Measurements from ENCODE around the gene SYDE1. TPM values are rescaled to one million over a fixed set of nuclear protein-coding genes. Genes with fewer than 3 reads are reported as not detected.
A peak's percentile ranks its signal among the peaks of the same experiment; 100 is the strongest.

SYDE1 gene
- total and polyA plus RNA-seq, 4 donors: 0.72 to 4.2 (median 3.7) TPM

GRCh38 chr19:15123900-15124299 lies 16.7 kb downstream of the SYDE1 start:
- WGBS: 12% methylated on average over 5 of the region's 5 CpGs
- H3K27ac ChIP-seq (ENCODE audit: low read depth in 1 of 2, low read length in 2 of 2): peak overlapping the region; percentile 94 to 95
- H3K27me3 ChIP-seq (ENCODE audit: control insufficient read depth in 4 of 4, insufficient read depth in 4 of 4, low read length in 3 of 4): no peaks in the 10 kb centered on the region
- no peak for DNase-seq (ENCODE audit: low spot score)
- peak overlapping the region in 1 of 3 donors; percentile 76 for H3K4me3 ChIP-seq (ENCODE audit: low read depth in 1 of 3, low read length in 3 of 3)
- H3K4me1 ChIP-seq (ENCODE audit: control insufficient read depth in 4 of 4, insufficient read depth in 4 of 4, low read length in 3 of 4): peaks cover 0 to 21% (median 16%) of the 10 kb centered on the region in 4 donors
- H3K9me3 ChIP-seq (ENCODE audit: control insufficient read depth in 4 of 4, low read length in 3 of 4): no peaks in the 10 kb centered on the region
- TF ChIP-seq EGR1 (IDR thresholded peaks at IDR 0.05; ENCODE audit: low read depth in 2 of 2) (no peak), ZBTB33 (IDR thresholded peaks at IDR 0.05) (no peak), TAF1 (conservative IDR thresholded peaks at IDR 0.05) (no peak), GABPA (IDR thresholded peaks at IDR 0.05 in 1 of 2, conservative IDR thresholded peaks at IDR 0.05 in 1 of 2) (no peak), CTCF (IDR thresholded peaks at IDR 0.05; ENCODE audit: low read depth, low read length, missing input control) (no peak), SP1 (IDR thresholded peaks at IDR 0.05) (no peak), HNF4G (IDR thresholded peaks at IDR 0.05) (no peak), REST (IDR thresholded peaks at IDR 0.05) (no peak), ATF3 (IDR thresholded peaks at IDR 0.05) (no peak), NR2F2 (IDR thresholded peaks at IDR 0.05) (no peak), JUND (IDR thresholded peaks at IDR 0.05) (no peak), RXRA (IDR thresholded peaks at IDR 0.05) (no peak), YY1 (IDR thresholded peaks at IDR 0.05) (no peak), HNF4A (conservative IDR thresholded peaks at IDR 0.05) (no peak), FOXA1 (IDR thresholded peaks at IDR 0.05) (no peak), RAD21 (IDR thresholded peaks at IDR 0.05) (no peak), MAX (IDR thresholded peaks at IDR 0.05) (no peak), FOXA2 (IDR thresholded peaks at IDR 0.05) (no peak)
- peaks cover 13 to 32% (median 16%) of the 10 kb centered on the region in 4 donors for H3K36me3 ChIP-seq (ENCODE audit: control insufficient read depth in 4 of 4, insufficient read depth in 3 of 4, low read depth in 1 of 4, low read length in 3 of 4)
- no peak overlapping the region for H3K9ac ChIP-seq (ENCODE audit: low read depth in 1 of 2, low read length in 2 of 2)
